ENCODE results near the gene CCDC92. TPM values are rescaled to one million over a fixed set of nuclear protein-coding genes. Genes with fewer than 3 reads are reported as not detected.

The CCDC92 gene
- total and polyA plus RNA-seq, 3 donors from 2014 or later = 63.6 to 140 (median 79.1) TPM

DNA sequence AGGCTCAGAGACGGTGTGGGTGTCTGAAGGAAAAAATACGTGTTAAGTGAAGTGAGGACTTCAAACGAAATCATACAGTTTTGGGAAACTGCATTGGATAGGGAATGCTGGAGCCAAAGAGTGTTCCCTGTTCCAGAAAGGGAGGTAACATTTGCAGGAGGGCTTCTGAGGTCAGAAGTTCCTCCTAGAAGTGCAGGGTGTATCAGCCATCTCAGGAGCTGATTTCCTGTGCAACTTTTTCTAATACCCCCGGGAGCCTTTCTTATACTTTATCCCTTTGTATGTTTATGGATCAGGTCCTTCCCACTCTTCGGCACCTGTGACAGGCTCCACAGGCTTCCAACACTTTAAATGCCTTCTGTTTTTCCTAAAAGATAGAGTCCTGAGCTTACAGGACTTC lies 25.3 kb upstream of the CCDC92 start:
- Histone ChIP-seq H3K36me3 (ENCODE audit: low read depth, missing control alignments) (no peaks in the 10 kb centered on the region), H3K27ac (no peak overlapping the region), H3K27me3 (no peaks in the 10 kb centered on the region), H3K4me1 (no peaks in the 10 kb centered on the region), H3K9me3 (no peaks in the 10 kb centered on the region), H3K4me3 (no peak overlapping the region)
- WGBS, 2 donors = 87 to 88% methylated on average over 5 of the region's 5 CpGs
- DNase-seq = no peak
- no peak for TF ChIP-seq POLR2A (IDR thresholded peaks at IDR 0.05)
- intact Hi-C loops (cut with DNase I; ENCODE audit: low total_unique reads) = no loop called here

DNA sequence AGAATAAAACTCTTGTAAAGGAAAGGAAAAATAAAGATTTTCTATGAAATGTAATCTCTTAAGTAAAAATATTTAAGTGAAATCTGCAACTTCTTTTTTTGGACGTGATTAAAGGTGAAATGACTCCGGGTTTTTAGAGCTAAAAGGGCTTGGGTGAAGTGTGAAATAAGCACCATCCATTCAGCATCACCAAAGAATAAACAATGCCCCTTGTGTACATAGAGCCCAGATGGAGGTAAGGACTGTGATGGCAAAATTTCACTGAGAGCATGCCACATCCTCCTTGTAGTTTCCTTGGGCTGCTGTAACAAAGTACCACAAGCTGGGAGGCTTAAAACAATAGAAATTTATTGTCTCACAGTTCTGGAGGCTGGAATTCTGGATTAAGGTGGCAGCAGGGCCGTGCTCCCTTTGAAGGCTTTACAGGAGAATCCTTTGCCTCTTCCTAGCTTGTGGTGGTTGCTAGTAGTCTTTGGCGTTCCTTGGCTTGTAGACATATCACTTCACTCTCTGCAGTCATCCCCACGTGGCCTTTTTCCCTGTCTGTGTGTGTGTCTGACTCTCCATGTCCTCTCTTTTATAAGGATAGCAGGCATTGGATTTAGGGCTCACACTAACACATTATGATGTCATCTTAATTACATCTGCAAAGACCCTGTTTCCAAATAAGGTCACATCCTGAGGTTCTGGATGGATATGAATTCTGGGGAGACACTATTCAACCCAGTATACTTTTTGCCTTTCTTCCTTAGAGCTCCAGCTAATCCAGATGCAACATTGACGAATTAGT lies 24.6 kb upstream of the CCDC92 start:
- intact Hi-C loops (cut with DNase I; ENCODE audit: low total_unique reads) = no loop called here
- TF ChIP-seq POLR2A (IDR thresholded peaks at IDR 0.05) = no peak
- TF ChIP-seq, protein P1, sequence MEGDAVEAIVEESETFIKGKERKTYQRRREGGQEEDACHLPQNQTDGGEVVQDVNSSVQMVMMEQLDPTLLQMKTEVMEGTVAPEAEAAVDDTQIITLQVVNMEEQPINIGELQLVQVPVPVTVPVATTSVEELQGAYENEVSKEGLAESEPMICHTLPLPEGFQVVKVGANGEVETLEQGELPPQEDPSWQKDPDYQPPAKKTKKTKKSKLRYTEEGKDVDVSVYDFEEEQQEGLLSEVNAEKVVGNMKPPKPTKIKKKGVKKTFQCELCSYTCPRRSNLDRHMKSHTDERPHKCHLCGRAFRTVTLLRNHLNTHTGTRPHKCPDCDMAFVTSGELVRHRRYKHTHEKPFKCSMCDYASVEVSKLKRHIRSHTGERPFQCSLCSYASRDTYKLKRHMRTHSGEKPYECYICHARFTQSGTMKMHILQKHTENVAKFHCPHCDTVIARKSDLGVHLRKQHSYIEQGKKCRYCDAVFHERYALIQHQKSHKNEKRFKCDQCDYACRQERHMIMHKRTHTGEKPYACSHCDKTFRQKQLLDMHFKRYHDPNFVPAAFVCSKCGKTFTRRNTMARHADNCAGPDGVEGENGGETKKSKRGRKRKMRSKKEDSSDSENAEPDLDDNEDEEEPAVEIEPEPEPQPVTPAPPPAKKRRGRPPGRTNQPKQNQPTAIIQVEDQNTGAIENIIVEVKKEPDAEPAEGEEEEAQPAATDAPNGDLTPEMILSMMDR (IDR thresholded peaks at IDR 0.05) = no peak
- DNase-seq = no peak
- H3K36me3 ChIP-seq (ENCODE audit: low read depth, missing control alignments) = no peaks in the 10 kb centered on the region
- H3K27ac ChIP-seq = no peak overlapping the region
- no peaks in the 10 kb centered on the region for H3K27me3 ChIP-seq
- no peak overlapping the region for H3K4me3 ChIP-seq
- no peaks in the 10 kb centered on the region for H3K9me3 ChIP-seq
- no peaks in the 10 kb centered on the region for H3K4me1 ChIP-seq
- 90% methylated on average over 6 of the region's 6 CpGs for WGBS, 2 donors

DNA sequence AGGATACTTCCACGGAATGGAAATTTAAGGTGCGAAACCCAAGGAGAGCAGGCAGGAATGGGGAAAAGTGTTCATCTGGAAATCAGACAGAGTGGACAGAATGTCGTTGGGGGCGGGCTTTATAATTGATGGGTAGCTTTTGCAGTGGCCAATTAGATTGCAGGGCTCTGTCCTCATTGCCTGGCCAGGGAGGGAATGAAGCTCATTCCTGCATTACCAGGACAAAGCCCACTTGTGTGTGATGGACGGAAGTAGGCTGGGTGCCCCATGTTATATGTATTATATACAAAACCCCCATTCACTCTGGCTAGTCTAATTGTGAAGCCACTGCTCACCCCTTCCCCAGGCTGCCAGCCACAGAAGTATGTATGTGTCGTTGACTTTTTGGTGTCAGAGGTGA lies 23.9 kb upstream of the CCDC92 start:
- Histone ChIP-seq H3K36me3 (ENCODE audit: low read depth, missing control alignments) (no peaks in the 10 kb centered on the region), H3K9me3 (no peaks in the 10 kb centered on the region), H3K4me3 (no peak overlapping the region), H3K27ac (no peak overlapping the region), H3K4me1 (no peaks in the 10 kb centered on the region), H3K27me3 (no peaks in the 10 kb centered on the region)
- DNase-seq = no peak
- TF ChIP-seq, protein P1 (IDR thresholded peaks at IDR 0.05) = no peak
- TF ChIP-seq POLR2A (IDR thresholded peaks at IDR 0.05) = no peak
- intact Hi-C loops (cut with DNase I; ENCODE audit: low total_unique reads) = no loop called here
- 82 to 87% methylated on average over 6 of the region's 6 CpGs for WGBS, 2 donors

DNA sequence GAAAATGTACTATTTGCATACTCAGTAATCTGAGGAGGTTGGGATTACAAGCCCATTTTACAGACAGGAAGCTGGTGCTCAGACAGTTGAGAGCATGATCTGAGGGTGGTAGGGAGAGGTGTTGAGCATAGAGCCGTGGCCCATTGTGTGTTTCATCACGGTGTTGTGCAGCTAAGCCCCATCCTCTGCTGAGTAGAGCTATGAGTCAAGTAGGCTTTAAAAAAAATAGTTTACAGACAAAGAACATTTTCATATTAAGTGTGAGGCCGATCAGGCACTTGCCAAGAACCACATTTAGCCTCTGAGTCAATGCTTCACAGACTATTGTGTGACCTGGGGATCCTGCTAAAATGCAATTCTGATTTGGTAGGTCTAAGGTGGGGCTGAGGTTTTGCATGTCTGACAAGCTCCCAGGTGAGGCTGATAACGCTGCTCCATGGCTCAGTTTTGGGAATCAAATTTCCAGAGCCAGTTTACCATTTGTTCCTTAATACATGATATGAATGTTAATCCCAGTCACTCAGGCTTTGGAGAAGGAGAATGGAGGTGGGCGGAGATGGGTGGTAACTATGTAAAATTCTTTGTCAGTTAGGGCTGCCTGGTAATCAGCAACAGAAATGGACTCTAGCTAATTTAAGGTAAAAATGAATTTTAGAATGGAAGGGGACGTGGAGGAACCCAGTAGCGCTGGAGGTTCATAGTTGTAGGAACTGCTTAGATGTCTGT lies 22.6 kb upstream of the CCDC92 start:
- no peak for TF ChIP-seq POLR2A (IDR thresholded peaks at IDR 0.05)
- TF ChIP-seq, protein P1 (IDR thresholded peaks at IDR 0.05) = no peak
- H3K4me1 ChIP-seq = no peaks in the 10 kb centered on the region
- no peaks in the 10 kb centered on the region for H3K9me3 ChIP-seq
- no peak overlapping the region for H3K27ac ChIP-seq
- 94% methylated on average over 7 of the region's 7 CpGs for WGBS, 2 donors
- no peak overlapping the region for H3K4me3 ChIP-seq
- intact Hi-C loops (cut with DNase I; ENCODE audit: low total_unique reads) = no loop called here
- no peaks in the 10 kb centered on the region for H3K27me3 ChIP-seq
- DNase-seq = no peak
- H3K36me3 ChIP-seq (ENCODE audit: low read depth, missing control alignments) = no peaks in the 10 kb centered on the region

DNA sequence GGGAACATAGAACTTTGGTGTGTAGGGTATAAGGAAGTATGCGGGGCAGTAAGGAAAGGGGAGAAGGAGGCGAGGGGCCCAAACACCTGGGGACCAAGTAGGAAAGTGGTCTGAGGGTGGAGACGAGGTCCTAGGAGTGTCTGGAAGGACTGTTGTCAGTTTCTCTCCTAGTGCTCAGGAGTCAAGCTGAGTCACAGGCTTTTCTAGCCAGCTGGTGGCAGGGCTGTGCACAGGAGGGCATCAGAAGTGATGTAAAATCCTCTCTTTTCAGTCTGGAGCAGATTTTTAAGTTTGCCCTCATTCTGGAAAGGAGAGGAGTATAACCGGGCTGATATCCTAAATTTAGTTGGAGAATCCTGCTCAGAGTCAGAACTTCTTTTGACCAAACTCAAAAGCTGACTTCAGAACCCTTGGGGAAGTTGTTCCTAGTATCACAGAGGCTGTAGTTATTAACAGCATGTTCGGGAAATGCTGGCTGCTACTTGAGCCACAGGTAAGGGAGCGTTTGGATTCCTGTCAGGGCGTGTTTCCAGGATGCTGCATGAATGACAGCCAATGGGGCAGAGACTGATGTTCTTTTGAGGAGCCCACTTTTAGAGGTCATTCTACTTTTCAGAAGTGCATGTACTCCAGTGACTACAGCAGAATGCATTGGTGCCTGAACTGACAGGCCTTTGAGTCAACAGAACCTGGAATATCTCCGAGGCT lies 19.6 kb upstream of the CCDC92 start:
- H3K27me3 ChIP-seq = no peaks in the 10 kb centered on the region
- no peak for DNase-seq
- no peak overlapping the region for H3K27ac ChIP-seq
- no peaks in the 10 kb centered on the region for H3K4me1 ChIP-seq
- H3K9me3 ChIP-seq = no peaks in the 10 kb centered on the region
- WGBS, 2 donors = 91 to 94% methylated on average over 8 of the region's 8 CpGs
- intact Hi-C loops (cut with DNase I; ENCODE audit: low total_unique reads) = no loop called here
- H3K36me3 ChIP-seq (ENCODE audit: low read depth, missing control alignments) = no peaks in the 10 kb centered on the region
- TF ChIP-seq, protein P1 (IDR thresholded peaks at IDR 0.05) = no peak
- TF ChIP-seq POLR2A (IDR thresholded peaks at IDR 0.05) = no peak
- no peak overlapping the region for H3K4me3 ChIP-seq

All from testis (tissue), 3 donors.